HCT116 (cell line): Measurements from ENCODE around the gene NXF1. TPM values are rescaled to one million over a fixed set of nuclear protein-coding genes. Genes with fewer than 3 reads are reported as not detected.

Experiments used
- ATAC-seq: fragments of 200-7000 bp; cut with Tn5 transposase; 2 replicates; pipeline ENCODE4 v1.9.1; 2020; ENCODE audit warnings: mild to moderate bottlenecking, moderate library complexity
- BruUV-seq: library from RNA; stranded (reverse); fragments of 400-500 nt; replicated peaks from 2 replicates; lab custom pipeline; 2021; lab: Mats Ljungman, UMichigan
- CTCF ChIA-PET: fragments of 300-600 bp; sonication (Branson Sonifier 250); formaldehyde crosslinking; loops from one replicate; lab custom pipeline; 2021; ENCODE audit warnings: antibody characterized with exemption; lab: Charles Lee
- POLR2A ChIA-PET: fragments of 300-600, 350-600 bp; sonication (Branson Sonifier 250); formaldehyde crosslinking; loops from one replicate; lab custom pipeline; 2021; ENCODE audit warnings: antibody characterized with exemption; lab: Charles Lee
- RAD21 ChIA-PET, 2 experiments: fragments of 300-600 bp; sonication (Branson Sonifier 250); formaldehyde crosslinking; loops; one replicate each; lab custom pipeline; 2023; ENCODE audit warnings: low total read pairs in 2 of 2; ENCODE audit not compliant: uncharacterized antibody in 2 of 2, unreplicated experiment in 2 of 2, low non-redundant PET in 1 of 2; lab: Charles Lee
- DNase-seq: peaks from one replicate; pipeline ENCODE4 v3.0.0-alpha.2; 2010; ENCODE audit warnings: low read depth, low spot score
- H2AFZ ChIP-seq: fragments of 200-600 bp; shearing (Covaris generic), sonication (generic); 2 replicates; pipeline ENCODE4 v1.6.1; 2017; ENCODE audit warnings: low read depth, mixed run types, mixed read lengths, antibody characterized with exemption, low read length; ENCODE audit not compliant: poor library complexity, severe bottlenecking
- H3K27ac ChIP-seq: 2 replicates; pipeline ENCODE4 v1.5.1; 2012; ENCODE audit warnings: low read depth, low read length
- H3K27me3 ChIP-seq: fragments of 200-600 bp; sonication (generic); 2 replicates; pipeline ENCODE4 v1.6.1; 2016; ENCODE audit warnings: mixed run types, low read length, mixed read lengths; ENCODE audit not compliant: insufficient read depth
- H3K36me3 ChIP-seq, 2 experiments: fragments of 200-500 bp in 1 of 2; fragments of 200-600 bp in 1 of 2; sonication (Bioruptor generic) in 1 of 2; sonication (generic) in 1 of 2; 2 replicates each; pipeline versions ENCODE4 v1.5.1 to v1.6.1; 2014 to 2016; ENCODE audit warnings: low read length in 2 of 2, inconsistent platforms in 1 of 2, mixed read lengths in 1 of 2, mixed run types in 1 of 2; ENCODE audit not compliant: insufficient read depth in 2 of 2, control insufficient read depth in 1 of 2
- H3K4me1 ChIP-seq, 2 experiments: fragments of 200-600 bp in 1 of 2; sonication (generic) in 1 of 2; 2 replicates each; pipeline versions ENCODE4 v1.5.1 to v1.6.1; 2012 to 2017; ENCODE audit warnings: low read length in 2 of 2, inconsistent platforms in 1 of 2, mild to moderate bottlenecking in 1 of 2, mixed read lengths in 1 of 2, mixed run types in 1 of 2, moderate library complexity in 1 of 2; ENCODE audit not compliant: insufficient read depth in 2 of 2, control insufficient read depth in 1 of 2
- H3K4me2 ChIP-seq: fragments of 200-600 bp; sonication (generic); 2 replicates; pipeline ENCODE4 v1.6.1; 2017; ENCODE audit warnings: mixed run types, low read length, mixed read lengths
- H3K4me3 ChIP-seq, 2 experiments: fragments of 200-600 bp in 1 of 2; sonication (generic) in 1 of 2; replicated peaks in 1 of 2; 2 replicates each; pipeline ENCODE4 v1.5.1; 2011 to 2016; ENCODE audit warnings: low read length in 2 of 2, control low read depth in 1 of 2, low read depth in 1 of 2, mild to moderate bottlenecking in 1 of 2, mixed read lengths in 1 of 2, mixed run types in 1 of 2
- H3K79me2 ChIP-seq: fragments of 200-600 bp; sonication (generic); 2 replicates; pipeline ENCODE4 v1.6.1; 2017; ENCODE audit warnings: mild to moderate bottlenecking, mixed run types, low read length, moderate library complexity, mixed read lengths; ENCODE audit not compliant: insufficient read depth
- H3K9ac ChIP-seq: fragments of 200-600 bp; sonication (generic); 2 replicates; pipeline ENCODE4 v1.6.1; 2016; ENCODE audit warnings: low read length, mixed read lengths
- H3K9me2 ChIP-seq: fragments of 200-600 bp; sonication (generic), shearing (Covaris generic); 2 replicates; pipeline ENCODE4 v1.6.1; 2017; ENCODE audit warnings: mixed run types, mild to moderate bottlenecking, moderate library complexity; ENCODE audit not compliant: insufficient read depth
- H3K9me3 ChIP-seq, 2 experiments: fragments of 200-500 bp in 1 of 2; fragments of 200-600 bp in 1 of 2; sonication (Bioruptor generic) in 1 of 2; sonication (generic) in 1 of 2; 2 replicates each; pipeline ENCODE4 v1.6.1; 2014 to 2017; ENCODE audit warnings: low read length in 2 of 2, mixed read lengths in 2 of 2, inconsistent platforms in 1 of 2, low read depth in 1 of 2, mild to moderate bottlenecking in 1 of 2, mixed run types in 1 of 2, moderate library complexity in 1 of 2; ENCODE audit not compliant: control insufficient read depth in 1 of 2, insufficient read depth in 1 of 2
- H4K20me1 ChIP-seq: fragments of 200-600 bp; sonication (generic), shearing (Covaris generic); 2 replicates; pipeline ENCODE4 v1.6.1; 2017; ENCODE audit warnings: mixed run types, mild to moderate bottlenecking, moderate library complexity; ENCODE audit not compliant: insufficient read depth
- CBX3 ChIP-seq: IDR thresholded peaks from 2 replicates; pipeline ENCODE4 v1.6.1; 2012; ENCODE audit warnings: low read depth
- CEBPB ChIP-seq: IDR thresholded peaks from 2 replicates; pipeline ENCODE4 v1.6.1; 2012; ENCODE audit warnings: low read depth
- EGR1 ChIP-seq: IDR thresholded peaks from 2 replicates; pipeline ENCODE4 v1.6.1; 2012; ENCODE audit warnings: low read depth
- ELF1 ChIP-seq: IDR thresholded peaks from 2 replicates; pipeline ENCODE4 v1.6.1; 2012; ENCODE audit warnings: low read depth, borderline replicate concordance
- EZH2phosphoT487 ChIP-seq: fragments of 200-600 bp; IDR thresholded peaks from 2 replicates; pipeline ENCODE4 v1.6.1; 2018; ENCODE audit warnings: antibody characterized with exemption, borderline replicate concordance
- FOSL1 ChIP-seq: IDR thresholded peaks from 2 replicates; pipeline ENCODE4 v1.6.1; 2012; ENCODE audit warnings: low read depth
- JUND ChIP-seq: IDR thresholded peaks from 2 replicates; pipeline ENCODE4 v1.6.1; 2012
- POLR2A ChIP-seq: IDR thresholded peaks from 2 replicates; pipeline ENCODE4 v1.7.0; 2011; ENCODE audit warnings: borderline replicate concordance; ENCODE audit not compliant: insufficient read depth, insufficient read length; ENCODE audit errors: extremely low read depth
- POLR2AphosphoS5 ChIP-seq: IDR thresholded peaks from 2 replicates; pipeline ENCODE4 v1.6.1; 2011; ENCODE audit warnings: mild to moderate bottlenecking, low read depth, low read length, moderate library complexity
- SIN3A ChIP-seq: IDR thresholded peaks from 2 replicates; pipeline ENCODE4 v1.6.1; 2012; ENCODE audit warnings: low read depth
- SRF ChIP-seq: IDR thresholded peaks from 2 replicates; pipeline ENCODE4 v1.6.1; 2012; ENCODE audit warnings: low read depth
- TCF7L2 ChIP-seq: IDR thresholded peaks from 2 replicates; pipeline ENCODE4 v1.7.0; 2011; ENCODE audit warnings: borderline replicate concordance, inconsistent platforms; ENCODE audit not compliant: insufficient read depth, insufficient read length; ENCODE audit errors: extremely low read depth
- YY1 ChIP-seq: IDR thresholded peaks from 2 replicates; pipeline ENCODE4 v1.6.1; 2011; ENCODE audit warnings: low read length, low read depth, moderate library complexity, mild to moderate bottlenecking; ENCODE audit not compliant: insufficient replicate concordance; ENCODE audit errors: extremely low read depth
- ZFX ChIP-seq: fragments of 450-650 bp; IDR thresholded peaks from 2 replicates; pipeline ENCODE4 v1.6.1; 2017
- ZNF274 ChIP-seq: fragments of 200-500 bp; sonication (Bioruptor generic); IDR thresholded peaks from 2 replicates; pipeline ENCODE4 v1.6.1; 2014; ENCODE audit warnings: mild to moderate bottlenecking, low read depth, low read length, inconsistent platforms
- intact Hi-C: fragments of 100-400 bp; cut with micrococcal nuclease; formaldehyde crosslinking; loops from 2 replicates; pipeline ENCODE4 v1.10.0; 2022
- total RNA-seq: library from RNA; stranded (reverse); gene quantifications from one replicate; pipeline ENCODE4 v1.2.1, GENCODE V29; 2021; ENCODE audit not compliant: unreplicated experiment
- TF ChIP-seq, protein P1 (sequence below): IDR thresholded peaks from 2 replicates; pipeline ENCODE4 v1.6.1; 2012; ENCODE audit warnings: low read depth
- TF ChIP-seq, protein P2 (sequence below): IDR thresholded peaks from 2 replicates; pipeline ENCODE4 v1.6.1; 2012
- TF ChIP-seq, protein P3 (sequence below), 3 experiments: fragments of 200-600 bp in 1 of 3; sonication (generic) in 1 of 3; IDR thresholded peaks in 2 of 3; conservative IDR thresholded peaks in 1 of 3; 2 replicates each; pipeline ENCODE4 v1.5.1; 2012 to 2017; ENCODE audit warnings: low read depth in 2 of 3, low read length in 2 of 3, antibody characterized with exemption in 1 of 3, borderline replicate concordance in 1 of 3, control low read depth in 1 of 3, mild to moderate bottlenecking in 1 of 3, mixed read lengths in 1 of 3, mixed run types in 1 of 3, moderate library complexity in 1 of 3; ENCODE audit not compliant: insufficient read depth in 1 of 3

Gene NXF1
- total RNA-seq, 1 experiment from 2014 or later, result 55.5 TPM

DNA sequence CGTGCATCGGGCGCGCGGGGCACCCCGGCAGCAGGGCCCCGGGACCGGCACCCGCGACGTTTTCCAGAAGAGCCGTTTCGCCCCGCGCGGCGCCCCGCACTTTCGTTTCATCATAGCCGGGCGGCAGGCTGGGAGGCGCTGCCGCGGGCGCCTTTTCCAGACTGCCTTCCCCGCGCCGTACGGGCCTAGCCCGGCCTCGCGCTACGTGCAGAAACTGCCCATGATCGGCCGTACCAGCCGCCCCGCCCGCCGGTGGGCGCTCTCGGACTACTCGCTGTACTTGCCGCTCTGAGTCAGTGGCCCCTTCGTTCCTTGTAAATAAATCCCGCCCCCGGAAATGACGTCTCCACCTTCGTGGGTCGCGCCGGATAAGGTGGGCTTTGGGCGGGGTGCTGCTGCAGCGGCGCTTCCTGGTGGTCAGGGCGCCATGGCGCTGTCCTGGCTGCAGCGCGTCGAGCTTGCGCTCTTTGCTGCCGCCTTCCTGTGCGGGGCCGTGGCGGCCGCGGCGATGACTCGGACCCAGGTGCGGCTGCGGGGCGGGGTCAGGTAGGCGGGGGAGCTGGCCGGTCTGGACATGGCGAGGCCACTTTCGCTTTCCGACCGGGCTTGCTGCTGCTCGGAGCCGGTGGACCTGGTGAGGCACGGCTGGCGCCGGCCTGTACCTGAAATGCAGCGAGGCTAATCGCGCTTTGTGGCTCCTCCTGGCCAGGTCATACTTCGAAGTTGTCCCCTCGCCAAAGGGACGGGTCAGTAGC, 18.1 kb downstream of the NXF1 start, which contains the start of gene TMEM179B:
TSS of gene TMEM179B (plus strand) at position 398 of the 755 bp plus-strand sequence. CDS start at position 428, 30 bp downstream.
- BruUV-seq, result no TSS peak
- Histone ChIP-seq H3K4me2 (peak within 1 kb of the TSS; percentile 91), H3K4me3 (peak within 1 kb of the TSS; percentile 62 to 80), H3K79me2 (peaks cover 51% of the 10 kb centered on the region), H3K9me3 (no peaks in the 10 kb centered on the region), H2AFZ (no peak within 1 kb of the TSS), H3K27ac (peak within 1 kb of the TSS; percentile 96), H4K20me1 (no peaks in the 10 kb centered on the region), H3K9me2 (no peaks in the 10 kb centered on the region), H3K9ac (peak within 1 kb of the TSS; percentile 86), H3K27me3 (no peaks in the 10 kb centered on the region), H3K4me1 (peaks cover 18 to 41% of the 10 kb centered on the region in 2 experiments; a peak in 3 of 4 replicates), H3K36me3 (peaks cover 0 to 20% of the 10 kb centered on the region in 2 experiments; a peak in 1 of 4 replicates)
- RAD21 ChIA-PET, result interaction anchor here in 1 of 2 experiments (0.6 to 1.0 kb wide), 2 partner anchors 33 to 106 kb away, joined by 3 to 4 read pairs; partner anchors contain the start of gene ZBTB3
- intact Hi-C loops, result loop anchor here (2.0 to 5.0 kb wide), 3 partner anchors 54 to 115 kb away; partner anchors contain the start of genes LBHD1, SLC3A2 and UQCC3
- peak; percentile 71 for ATAC-seq
- DNase-seq, result peak; percentile 98
- CTCF ChIA-PET, result interaction anchor here (0.8 to 2.5 kb wide), 26 partner anchors 10 to 392 kb away, joined by 3 to 27 read pairs (median 4); partner anchors contain the start of genes C11orf98, CSKMT, HNRNPUL2 and POLR2G
- POLR2A ChIA-PET, result interaction anchor here (0.6 to 6.1 kb wide), 9 partner anchors 16 to 69 kb away, joined by 3 to 82 read pairs (median 7); partner anchors contain the start of genes NXF1, TAF6L, WDR74 and ZBTB3
- no peak for TF ChIP-seq SIN3A
- peak; percentile 90 for TF ChIP-seq POLR2A
- TF ChIP-seq ZFX, result peak; percentile 95; the same call in 1 of the 2 replicates
- TF ChIP-seq, protein P1, sequence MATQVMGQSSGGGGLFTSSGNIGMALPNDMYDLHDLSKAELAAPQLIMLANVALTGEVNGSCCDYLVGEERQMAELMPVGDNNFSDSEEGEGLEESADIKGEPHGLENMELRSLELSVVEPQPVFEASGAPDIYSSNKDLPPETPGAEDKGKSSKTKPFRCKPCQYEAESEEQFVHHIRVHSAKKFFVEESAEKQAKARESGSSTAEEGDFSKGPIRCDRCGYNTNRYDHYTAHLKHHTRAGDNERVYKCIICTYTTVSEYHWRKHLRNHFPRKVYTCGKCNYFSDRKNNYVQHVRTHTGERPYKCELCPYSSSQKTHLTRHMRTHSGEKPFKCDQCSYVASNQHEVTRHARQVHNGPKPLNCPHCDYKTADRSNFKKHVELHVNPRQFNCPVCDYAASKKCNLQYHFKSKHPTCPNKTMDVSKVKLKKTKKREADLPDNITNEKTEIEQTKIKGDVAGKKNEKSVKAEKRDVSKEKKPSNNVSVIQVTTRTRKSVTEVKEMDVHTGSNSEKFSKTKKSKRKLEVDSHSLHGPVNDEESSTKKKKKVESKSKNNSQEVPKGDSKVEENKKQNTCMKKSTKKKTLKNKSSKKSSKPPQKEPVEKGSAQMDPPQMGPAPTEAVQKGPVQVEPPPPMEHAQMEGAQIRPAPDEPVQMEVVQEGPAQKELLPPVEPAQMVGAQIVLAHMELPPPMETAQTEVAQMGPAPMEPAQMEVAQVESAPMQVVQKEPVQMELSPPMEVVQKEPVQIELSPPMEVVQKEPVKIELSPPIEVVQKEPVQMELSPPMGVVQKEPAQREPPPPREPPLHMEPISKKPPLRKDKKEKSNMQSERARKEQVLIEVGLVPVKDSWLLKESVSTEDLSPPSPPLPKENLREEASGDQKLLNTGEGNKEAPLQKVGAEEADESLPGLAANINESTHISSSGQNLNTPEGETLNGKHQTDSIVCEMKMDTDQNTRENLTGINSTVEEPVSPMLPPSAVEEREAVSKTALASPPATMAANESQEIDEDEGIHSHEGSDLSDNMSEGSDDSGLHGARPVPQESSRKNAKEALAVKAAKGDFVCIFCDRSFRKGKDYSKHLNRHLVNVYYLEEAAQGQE, result no peak
- TF ChIP-seq ELF1, result no peak
- TF ChIP-seq, protein P2, sequence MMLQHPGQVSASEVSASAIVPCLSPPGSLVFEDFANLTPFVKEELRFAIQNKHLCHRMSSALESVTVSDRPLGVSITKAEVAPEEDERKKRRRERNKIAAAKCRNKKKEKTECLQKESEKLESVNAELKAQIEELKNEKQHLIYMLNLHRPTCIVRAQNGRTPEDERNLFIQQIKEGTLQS, result no peak
- TF ChIP-seq, protein P3, sequence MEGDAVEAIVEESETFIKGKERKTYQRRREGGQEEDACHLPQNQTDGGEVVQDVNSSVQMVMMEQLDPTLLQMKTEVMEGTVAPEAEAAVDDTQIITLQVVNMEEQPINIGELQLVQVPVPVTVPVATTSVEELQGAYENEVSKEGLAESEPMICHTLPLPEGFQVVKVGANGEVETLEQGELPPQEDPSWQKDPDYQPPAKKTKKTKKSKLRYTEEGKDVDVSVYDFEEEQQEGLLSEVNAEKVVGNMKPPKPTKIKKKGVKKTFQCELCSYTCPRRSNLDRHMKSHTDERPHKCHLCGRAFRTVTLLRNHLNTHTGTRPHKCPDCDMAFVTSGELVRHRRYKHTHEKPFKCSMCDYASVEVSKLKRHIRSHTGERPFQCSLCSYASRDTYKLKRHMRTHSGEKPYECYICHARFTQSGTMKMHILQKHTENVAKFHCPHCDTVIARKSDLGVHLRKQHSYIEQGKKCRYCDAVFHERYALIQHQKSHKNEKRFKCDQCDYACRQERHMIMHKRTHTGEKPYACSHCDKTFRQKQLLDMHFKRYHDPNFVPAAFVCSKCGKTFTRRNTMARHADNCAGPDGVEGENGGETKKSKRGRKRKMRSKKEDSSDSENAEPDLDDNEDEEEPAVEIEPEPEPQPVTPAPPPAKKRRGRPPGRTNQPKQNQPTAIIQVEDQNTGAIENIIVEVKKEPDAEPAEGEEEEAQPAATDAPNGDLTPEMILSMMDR (IDR thresholded peaks at IDR 0.05 in 2 of 3, conservative IDR thresholded peaks at IDR 0.05 in 1 of 3; ENCODE audit: borderline replicate concordance in 1 of 3, insufficient read depth in 1 of 3, low read depth in 2 of 3, low read length in 2 of 3), result peak in 2 of 3 experiments; percentile 41 to 73; a peak in 4 of 6 replicates
- no peak for TF ChIP-seq JUND
- TF ChIP-seq YY1, result peak; percentile 93
- no peak for TF ChIP-seq EGR1
- no peak for TF ChIP-seq SRF
- no peak for TF ChIP-seq CEBPB
- no peak for TF ChIP-seq EZH2phosphoT487
- peak; percentile 27 for TF ChIP-seq TCF7L2
- TF ChIP-seq ZNF274, result no peak
- no peak for TF ChIP-seq CBX3
- TF ChIP-seq POLR2AphosphoS5, result peak; percentile 98
- no peak for TF ChIP-seq FOSL1
